CD14-positive monocyte (primary cell): ENCODE measurements around the gene CHRNA4. TPM values are rescaled to one million over a fixed set of nuclear protein-coding genes. Genes with fewer than 3 reads are reported as not detected.

Source experiments
- DNase-seq, 3 donors: peaks; one replicate each; pipeline ENCODE4 v3.0.0-alpha.2; 2011 to 2022
- H2AFZ ChIP-seq: 2 replicates; pipeline ENCODE4 v1.6.0; 2012; ENCODE audit warnings: mild to moderate bottlenecking, low read depth, low read length, inconsistent platforms; ENCODE audit not compliant: insufficient read depth, poor library complexity, severe bottlenecking
- H3K27ac ChIP-seq, 2 donors: 1 replicate in 1 of 2; 2 replicates in 1 of 2; pipeline ENCODE4 v1.5.1; 2012 to 2013; ENCODE audit warnings: low read length in 2 of 2, control low read depth in 1 of 2, inconsistent platforms in 1 of 2, low read depth in 1 of 2, mild to moderate bottlenecking in 1 of 2
- H3K27me3 ChIP-seq, 2 donors: one replicate each; pipeline versions ENCODE4 v1.6.0 to v1.6.1; 2011 to 2013; ENCODE audit warnings: low read length in 2 of 2; ENCODE audit not compliant: control insufficient read depth in 2 of 2, insufficient read depth in 2 of 2
- H3K36me3 ChIP-seq, 2 donors: replicated peaks in 1 of 2; 1 replicate in 1 of 2; 2 replicates in 1 of 2; pipeline versions ENCODE4 v1.5.1 to v1.6.1; 2012 to 2013; ENCODE audit warnings: low read length in 2 of 2, control low read depth in 1 of 2, inconsistent platforms in 1 of 2, mild to moderate bottlenecking in 1 of 2; ENCODE audit not compliant: insufficient read depth in 2 of 2, control insufficient read depth in 1 of 2
- H3K4me1 ChIP-seq, 2 donors: 1 replicate in 1 of 2; 2 replicates in 1 of 2; pipeline versions ENCODE4 v1.5.1 to v1.6.1; 2012 to 2013; ENCODE audit warnings: low read length in 2 of 2, control low read depth in 1 of 2, inconsistent platforms in 1 of 2, mild to moderate bottlenecking in 1 of 2, moderate library complexity in 1 of 2; ENCODE audit not compliant: insufficient read depth in 2 of 2, control insufficient read depth in 1 of 2
- H3K4me2 ChIP-seq: replicated peaks from 2 replicates; pipeline ENCODE3; 2012; ENCODE audit warnings: low read length, moderate library complexity, mild to moderate bottlenecking; ENCODE audit not compliant: poor library complexity, severe bottlenecking; ENCODE audit errors: extremely low read depth
- H3K4me3 ChIP-seq, 3 experiments: fragments of 200-600 bp in 1 of 3; sonication (generic) in 1 of 3; replicated peaks in 1 of 3; 1 replicate in 2 of 3; 2 replicates in 1 of 3; pipeline ENCODE4 v1.5.1; 2011 to 2013; ENCODE audit warnings: low read length in 3 of 3, mild to moderate bottlenecking in 3 of 3, control low read depth in 2 of 3, low read depth in 2 of 3, inconsistent platforms in 1 of 3, moderate library complexity in 1 of 3
- H3K79me2 ChIP-seq: 2 replicates; pipeline ENCODE4 v1.6.0; 2012; ENCODE audit warnings: mild to moderate bottlenecking, control low read depth, inconsistent platforms, low read length, moderate library complexity; ENCODE audit not compliant: insufficient read depth
- H3K9ac ChIP-seq: 2 replicates; pipeline ENCODE4 v1.6.0; 2017; ENCODE audit warnings: low read length, mild to moderate bottlenecking; ENCODE audit not compliant: insufficient read depth, poor library complexity, severe bottlenecking
- H3K9me3 ChIP-seq, 2 donors: replicated peaks in 1 of 2; 1 replicate in 1 of 2; 2 replicates in 1 of 2; pipeline versions ENCODE4 v1.5.1 to v1.6.1; 2012 to 2013; ENCODE audit warnings: low read length in 2 of 2, control low read depth in 1 of 2; ENCODE audit not compliant: control insufficient read depth in 1 of 2, insufficient read depth in 1 of 2
- H4K20me1 ChIP-seq: 2 replicates; pipeline ENCODE4 v1.6.0; 2012; ENCODE audit warnings: mild to moderate bottlenecking, low read length, control low read depth, moderate library complexity; ENCODE audit not compliant: insufficient read depth
- H3K27ac Mint-ChIP-seq, 7 donors: one replicate each; pipeline ENCODE4 v1.8.0; 2020; ENCODE audit warnings: mild to moderate bottlenecking in 7 of 7, mixed read lengths in 7 of 7, moderate library complexity in 6 of 7, inconsistent platforms in 2 of 7
- H3K27me3 Mint-ChIP-seq, 3 donors: one replicate each; pipeline ENCODE4 v1.8.0; 2021 to 2022; ENCODE audit warnings: low read depth in 3 of 3, mild to moderate bottlenecking in 3 of 3, mixed read lengths in 3 of 3, moderate library complexity in 3 of 3, inconsistent platforms in 1 of 3
- H3K36me3 Mint-ChIP-seq, 2 donors: one replicate each; pipeline ENCODE4 v1.8.0; 2020; ENCODE audit warnings: mixed read lengths in 2 of 2, inconsistent platforms in 1 of 2, mild to moderate bottlenecking in 1 of 2
- H3K4me1 Mint-ChIP-seq: one replicate; pipeline ENCODE4 v1.8.0; 2020; ENCODE audit warnings: mild to moderate bottlenecking, mixed read lengths
- H3K4me3 Mint-ChIP-seq, 2 donors: one replicate each; pipeline ENCODE4 v1.8.0; 2020; ENCODE audit warnings: mild to moderate bottlenecking in 2 of 2, mixed read lengths in 2 of 2, moderate library complexity in 1 of 2
- H3K9me3 Mint-ChIP-seq, 7 donors: one replicate each; pipeline ENCODE4 v1.8.0; 2020 to 2022; ENCODE audit warnings: mixed read lengths in 7 of 7, mild to moderate bottlenecking in 6 of 7, moderate library complexity in 6 of 7, inconsistent platforms in 2 of 7
- CTCF ChIP-seq: fragments of 200-600 bp; IDR thresholded peaks from one replicate; pipeline ENCODE4 v1.8.0; 2022; ENCODE audit warnings: antibody characterized with exemption, mild to moderate bottlenecking
- WGBS: methylation state at CpG from one replicate; pipeline ENCODE4 v1.1.5; 2013; ENCODE audit warnings: missing lambda C conversion rate; ENCODE audit not compliant: insufficient coverage; 5-methylcytosine and 5-hydroxymethylcytosine counted together
- intact Hi-C, 2 donors: fragments of 100-400 bp; cut with micrococcal nuclease; formaldehyde crosslinking; loops; one replicate each; pipeline versions ENCODE4 v1.15.0 to v1.15.1; 2023
- polyA plus RNA-seq, 3 donors: library from polyadenylated mRNA; depleted of rRNA in 1 of 3; unstranded in 2 of 3; stranded (reverse) in 1 of 3; fragments of 300-500 nt in 2 of 3; fragments of >200 nt in 1 of 3; fragmentation: Illumina TruSeq in 2 of 3; gene quantifications; 1 replicate in 2 of 3; 2 replicates in 1 of 3; pipeline ENCODE4 v1.2.3, GENCODE V29; 2012 to 2021

Gene CHRNA4
- polyA plus RNA-seq, 3 donors: not detected

GRCh38 chr20:63320041-63320511, 41.1 kb downstream of the CHRNA4 start:
- no peak overlapping the region for H3K27ac Mint-ChIP-seq
- no peaks in the 10 kb centered on the region for H3K36me3 Mint-ChIP-seq
- H3K9me3 Mint-ChIP-seq: no peaks in the 10 kb centered on the region
- peaks cover 0 to 3% of the 10 kb centered on the region in 2 donors for H3K27me3 ChIP-seq
- H3K79me2 ChIP-seq: no peaks in the 10 kb centered on the region
- H3K9ac ChIP-seq: no peak overlapping the region
- 88% methylated on average over 23 of the region's 23 CpGs for WGBS
- no peaks in the 10 kb centered on the region for H3K9me3 ChIP-seq
- no peaks in the 10 kb centered on the region for H3K4me1 Mint-ChIP-seq
- H3K4me3 ChIP-seq: no peak overlapping the region
- TF ChIP-seq CTCF: no peak
- H3K4me3 Mint-ChIP-seq: no peak overlapping the region
- no peak for DNase-seq
- H3K4me2 ChIP-seq: no peak overlapping the region
- H3K36me3 ChIP-seq: no peaks in the 10 kb centered on the region
- no peak overlapping the region for H3K27ac ChIP-seq
- H3K27me3 Mint-ChIP-seq: peaks cover 3 to 12% (median 11%) of the 10 kb centered on the region in 3 donors
- intact Hi-C loops: no loop called here
- no peaks in the 10 kb centered on the region for H3K4me1 ChIP-seq
- no peaks in the 10 kb centered on the region for H4K20me1 ChIP-seq
- H2AFZ ChIP-seq: no peak overlapping the region

GRCh38 chr20:63319164-63320040, 41.7 kb downstream of the CHRNA4 start:
- DNase-seq: no peak
- Mint-ChIP-seq H3K36me3 (no peaks in the 10 kb centered on the region), H3K4me3 (no peak overlapping the region), H3K27me3 (peaks cover 3 to 12% (median 11%) of the 10 kb centered on the region in 3 donors), H3K27ac (no peak overlapping the region), H3K9me3 (no peaks in the 10 kb centered on the region), H3K4me1 (no peaks in the 10 kb centered on the region)
- H3K36me3 ChIP-seq: no peaks in the 10 kb centered on the region
- H3K4me3 ChIP-seq: no peak overlapping the region
- no peaks in the 10 kb centered on the region for H3K79me2 ChIP-seq
- no peaks in the 10 kb centered on the region for H3K4me1 ChIP-seq
- H4K20me1 ChIP-seq: no peaks in the 10 kb centered on the region
- 86% methylated on average over 20 of the region's 25 CpGs for WGBS
- peaks cover 0 to 3% of the 10 kb centered on the region in 2 donors for H3K27me3 ChIP-seq
- TF ChIP-seq CTCF: no peak
- H2AFZ ChIP-seq: no peak overlapping the region
- no peaks in the 10 kb centered on the region for H3K9me3 ChIP-seq
- H3K4me2 ChIP-seq: no peak overlapping the region
- H3K27ac ChIP-seq: no peak overlapping the region
- H3K9ac ChIP-seq: no peak overlapping the region
- intact Hi-C loops: no loop called here
